HG02973 (cell line): ENCODE results near the gene JPT1.

Experiments
- ATAC-seq: cut with Tn5 transposase; IDR thresholded peaks from one replicate; pipeline ENCODE4 v1.9.1; 2021; ENCODE audit warnings: moderate library complexity; ENCODE audit not compliant: unreplicated experiment

Gene JPT1

GRCh38 chr17:75109407-75110233 is 44.7 kb downstream of the JPT1 start, which contains the start of gene ARMC7:
Gene ARMC7 (plus strand): TSS chr17:75109969. CDS start chr17:75110289, 320 bp downstream.
- ATAC-seq: peak; percentile 47

GRCh38 chr17:75109046-75109406 is 45.3 kb downstream of the JPT1 start:
- no peak for ATAC-seq

GRCh38 chr17:75108193-75108592 is 46.1 kb downstream of the JPT1 start:
- no peak for ATAC-seq

GRCh38 chr17:75105126-75106080 is 48.9 kb downstream of the JPT1 start:
- no peak for ATAC-seq

GRCh38 chr17:75103601-75104554 is 50.4 kb downstream of the JPT1 start:
- no peak for ATAC-seq

GRCh38 chr17:75102385-75102821 is 51.9 kb downstream of the JPT1 start:
- ATAC-seq: no peak

GRCh38 chr17:75099881-75100595 is 54.3 kb downstream of the JPT1 start:
- no peak for ATAC-seq

GRCh38 chr17:75098861-75099260 is 55.5 kb downstream of the JPT1 start:
- no peak for ATAC-seq

- ATAC-seq: no peak
Observed at GRCh38 chr17:75097865-75098264, 56.4 kb downstream of the JPT1 start.

- no peak for ATAC-seq
Observed at GRCh38 chr17:75096082-75096625, 58.2 kb downstream of the JPT1 start.

- no peak for ATAC-seq
Observed at GRCh38 chr17:75094871-75095399, 59.4 kb downstream of the JPT1 start.

GRCh38 chr17:75093548-75094158 is 60.7 kb downstream of the JPT1 start:
- no peak for ATAC-seq

- ATAC-seq: no peak
Observed at GRCh38 chr17:75091855-75092327, 62.4 kb downstream of the JPT1 start.

GRCh38 chr17:75090871-75091854 is 63.1 kb downstream of the JPT1 start:
- no peak for ATAC-seq

GRCh38 chr17:75088465-75089417 is 65.6 kb downstream of the JPT1 start:
- no peak for ATAC-seq
